A549 (cell line): ENCODE results near the gene TRAPPC12.

Source experiments
- BHLHE40 ChIP-seq: IDR thresholded peaks from 2 replicates; pipeline ENCODE4 v1.6.1; 2012; ENCODE audit warnings: low read depth, low read length, inconsistent platforms
- EP300 ChIP-seq, 2 experiments: fragments of >200 bp; sonication (Bioruptor Twin); formaldehyde crosslinking; IDR thresholded peaks; 2 replicates in 1 of 2; 3 replicates in 1 of 2; pipeline ENCODE4 v1.6.1; 2016 to 2017
- POLR2A ChIP-seq: IDR thresholded peaks from 2 replicates; pipeline ENCODE4 v1.6.1; 2012; ENCODE audit warnings: mild to moderate bottlenecking, low read length
- TF ChIP-seq, protein P1 (sequence below): fragments of >200 bp; sonication (Bioruptor Twin); formaldehyde crosslinking; IDR thresholded peaks from 3 replicates; pipeline ENCODE4 v1.5.1; 2016
- TF ChIP-seq, protein P2 (sequence below): fragments of 250-450 bp; sonication (Bioruptor Pico); IDR thresholded peaks from 2 replicates; pipeline ENCODE4 v1.5.0; 2021; ENCODE audit warnings: mild to moderate bottlenecking, moderate library complexity, borderline replicate concordance

DNA sequence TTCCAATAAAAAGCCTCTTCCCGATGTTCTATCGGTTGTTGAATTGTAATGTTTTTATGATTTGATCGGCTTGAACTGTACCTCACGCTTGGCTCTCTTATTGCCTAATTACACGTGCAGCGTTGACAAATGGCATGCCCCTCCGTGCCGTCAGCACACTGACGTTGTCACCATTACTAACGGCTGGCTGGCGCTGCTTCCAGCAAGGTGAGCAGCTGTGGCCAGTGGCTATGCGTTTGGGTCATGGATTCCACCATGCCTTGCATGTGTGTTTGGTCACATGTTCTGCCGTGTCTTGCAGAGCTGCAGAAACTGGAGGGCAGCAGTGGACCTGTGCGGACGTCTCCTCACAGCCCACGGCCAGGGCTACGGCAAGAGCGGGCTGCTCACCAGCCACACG lies 42.1 kb downstream of the TRAPPC12 start:
- TF ChIP-seq EP300 (IDR thresholded peaks at IDR 0.05) (no peak), POLR2A (no peak), BHLHE40 (no peak)
- TF ChIP-seq, protein P1, sequence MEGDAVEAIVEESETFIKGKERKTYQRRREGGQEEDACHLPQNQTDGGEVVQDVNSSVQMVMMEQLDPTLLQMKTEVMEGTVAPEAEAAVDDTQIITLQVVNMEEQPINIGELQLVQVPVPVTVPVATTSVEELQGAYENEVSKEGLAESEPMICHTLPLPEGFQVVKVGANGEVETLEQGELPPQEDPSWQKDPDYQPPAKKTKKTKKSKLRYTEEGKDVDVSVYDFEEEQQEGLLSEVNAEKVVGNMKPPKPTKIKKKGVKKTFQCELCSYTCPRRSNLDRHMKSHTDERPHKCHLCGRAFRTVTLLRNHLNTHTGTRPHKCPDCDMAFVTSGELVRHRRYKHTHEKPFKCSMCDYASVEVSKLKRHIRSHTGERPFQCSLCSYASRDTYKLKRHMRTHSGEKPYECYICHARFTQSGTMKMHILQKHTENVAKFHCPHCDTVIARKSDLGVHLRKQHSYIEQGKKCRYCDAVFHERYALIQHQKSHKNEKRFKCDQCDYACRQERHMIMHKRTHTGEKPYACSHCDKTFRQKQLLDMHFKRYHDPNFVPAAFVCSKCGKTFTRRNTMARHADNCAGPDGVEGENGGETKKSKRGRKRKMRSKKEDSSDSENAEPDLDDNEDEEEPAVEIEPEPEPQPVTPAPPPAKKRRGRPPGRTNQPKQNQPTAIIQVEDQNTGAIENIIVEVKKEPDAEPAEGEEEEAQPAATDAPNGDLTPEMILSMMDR, result no peak
- TF ChIP-seq, protein P2, sequence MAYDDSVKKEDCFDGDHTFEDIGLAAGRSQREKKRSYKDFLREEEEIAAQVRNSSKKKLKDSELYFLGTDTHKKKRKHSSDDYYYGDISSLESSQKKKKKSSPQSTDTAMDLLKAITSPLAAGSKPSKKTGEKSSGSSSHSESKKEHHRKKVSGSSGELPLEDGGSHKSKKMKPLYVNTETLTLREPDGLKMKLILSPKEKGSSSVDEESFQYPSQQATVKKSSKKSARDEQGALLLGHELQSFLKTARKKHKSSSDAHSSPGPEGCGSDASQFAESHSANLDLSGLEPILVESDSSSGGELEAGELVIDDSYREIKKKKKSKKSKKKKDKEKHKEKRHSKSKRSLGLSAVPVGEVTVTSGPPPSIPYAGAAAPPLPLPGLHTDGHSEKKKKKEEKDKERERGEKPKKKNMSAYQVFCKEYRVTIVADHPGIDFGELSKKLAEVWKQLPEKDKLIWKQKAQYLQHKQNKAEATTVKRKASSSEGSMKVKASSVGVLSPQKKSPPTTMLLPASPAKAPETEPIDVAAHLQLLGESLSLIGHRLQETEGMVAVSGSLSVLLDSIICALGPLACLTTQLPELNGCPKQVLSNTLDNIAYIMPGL (CRISPR knock-in tag), result no peak
